ENCODE data around the gene SGTB.
"Not testable (repeated sequence)": the region's sequence is repeated elsewhere in the genome, so short reads cannot be mapped to it uniquely, and the experiment has no call there.

The SGTB gene

DNA sequence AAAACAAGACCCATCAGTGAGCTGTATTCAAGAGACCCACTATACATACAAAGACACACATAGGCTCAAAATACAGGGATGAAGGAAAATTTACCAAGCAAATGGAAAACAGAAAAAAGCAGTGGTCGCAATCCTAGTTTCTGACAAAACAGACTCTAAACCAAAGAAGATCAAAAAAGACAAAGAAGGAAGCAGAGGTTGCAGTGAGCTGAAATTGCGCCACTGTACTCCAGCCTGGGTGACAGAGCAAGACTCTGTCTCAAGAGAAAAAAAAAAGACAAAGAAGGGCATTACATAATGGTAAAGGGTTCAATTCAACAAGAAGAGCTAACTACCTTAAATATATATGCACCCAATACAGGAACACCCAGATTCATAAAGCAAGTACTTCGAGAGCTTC, 45.9 kb downstream of the SGTB start:
- FAIRE-seq, result not testable (repeated sequence)

DNA sequence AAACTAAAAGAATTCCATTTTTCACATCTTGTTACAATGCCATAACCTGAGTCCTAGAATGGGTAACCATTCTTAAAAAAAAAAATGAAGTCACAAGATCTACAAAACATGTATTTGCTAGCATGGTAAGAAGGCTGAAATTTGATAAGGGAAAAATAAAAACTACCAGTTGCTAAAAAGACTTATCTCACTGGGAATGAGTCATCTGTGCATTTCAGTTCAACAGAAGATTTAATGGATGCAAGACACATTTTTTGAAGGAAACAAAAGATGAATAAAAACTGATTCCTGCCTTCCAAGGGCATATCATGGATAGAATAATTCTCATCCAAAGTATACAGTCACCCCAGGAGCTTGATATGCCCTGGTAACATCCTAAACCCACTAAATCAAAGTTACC, 47.2 kb downstream of the SGTB start:
- FAIRE-seq (no peak), DNase-seq (ENCODE audit: insufficient read length, low spot score) (no peak)

More for the DNA sequence above, 45.9 kb downstream of the SGTB start:
- not testable (repeated sequence) for DNase-seq (ENCODE audit: insufficient read length, low spot score)

DNA sequence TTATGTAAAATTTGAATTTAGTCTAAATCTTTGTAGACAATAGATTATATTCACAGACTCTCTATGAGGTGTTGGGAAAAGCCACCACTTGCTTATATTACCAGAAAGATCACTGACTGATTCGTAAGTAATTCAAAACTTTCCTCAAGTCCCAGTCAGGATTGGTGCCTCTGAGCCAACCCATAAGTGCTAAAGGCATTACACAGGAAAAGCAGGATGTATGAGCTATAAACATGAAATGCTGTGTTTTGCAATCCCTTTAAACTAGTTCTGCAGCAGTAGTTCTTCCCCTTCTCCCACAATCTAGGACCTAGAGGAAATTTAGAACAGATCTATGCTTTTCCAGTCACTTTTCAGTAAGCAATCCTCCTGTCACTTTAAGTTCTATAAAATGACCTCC, 49.1 kb downstream of the SGTB start:
- no peak for FAIRE-seq
- no peak for DNase-seq (ENCODE audit: insufficient read length, low spot score)

DNA sequence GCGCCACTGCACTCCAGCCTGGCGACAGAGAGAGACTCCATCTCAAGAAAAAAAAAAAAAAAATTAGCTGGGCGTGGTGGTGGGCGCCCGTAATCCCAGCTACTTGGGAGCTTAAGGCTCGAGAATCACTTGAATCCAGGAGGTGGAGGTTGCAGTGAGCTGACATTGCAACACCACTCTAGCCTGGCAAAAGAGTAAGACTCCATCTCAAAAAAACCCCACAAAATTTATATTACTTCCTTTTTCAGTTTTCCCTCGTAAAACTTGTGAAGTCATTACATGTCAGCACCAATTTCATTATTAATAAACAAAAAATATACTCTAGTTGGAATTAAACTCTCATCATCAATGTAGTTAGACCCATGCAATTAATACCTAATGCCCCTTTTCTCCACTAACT, 53.2 kb downstream of the SGTB start:
- no peak for DNase-seq (ENCODE audit: insufficient read length, low spot score)
- no peak for FAIRE-seq

DNA sequence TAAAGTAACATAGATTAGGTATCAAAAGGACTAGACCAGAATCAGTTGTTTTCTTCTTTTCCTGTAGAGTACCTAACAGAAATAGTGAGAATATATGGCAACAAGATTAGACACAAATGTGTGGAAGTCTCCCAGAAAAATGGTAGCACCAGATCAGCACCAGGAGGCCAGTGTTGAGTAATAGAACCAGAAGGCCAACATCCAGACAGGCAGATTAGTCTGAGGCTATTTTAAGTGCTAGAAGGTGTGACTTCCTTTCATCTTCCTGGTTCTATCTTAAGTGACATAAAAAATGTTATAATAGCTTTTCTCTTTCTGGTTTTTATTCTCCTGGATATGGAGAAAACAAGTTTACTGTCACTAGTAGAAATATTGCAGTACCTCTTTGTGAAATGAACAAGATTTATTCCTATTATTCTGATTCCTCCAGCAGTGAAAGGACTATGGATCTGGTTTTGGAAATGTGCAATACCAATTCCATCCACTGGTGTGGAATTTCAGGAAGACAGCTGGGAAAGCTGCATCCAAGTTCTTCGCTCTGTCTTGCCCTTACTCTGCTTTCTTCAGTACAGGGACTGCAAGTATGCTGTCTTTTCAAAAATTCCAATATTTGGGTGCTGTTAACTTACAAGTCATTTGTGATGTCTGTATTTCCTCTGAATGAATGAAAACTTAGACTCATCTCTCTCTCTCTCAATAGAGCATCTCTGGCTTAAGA, 57.9 kb downstream of the SGTB start:
- DNase-seq (ENCODE audit: insufficient read length, low spot score), result no peak
- FAIRE-seq, result peak; percentile 66

DNA sequence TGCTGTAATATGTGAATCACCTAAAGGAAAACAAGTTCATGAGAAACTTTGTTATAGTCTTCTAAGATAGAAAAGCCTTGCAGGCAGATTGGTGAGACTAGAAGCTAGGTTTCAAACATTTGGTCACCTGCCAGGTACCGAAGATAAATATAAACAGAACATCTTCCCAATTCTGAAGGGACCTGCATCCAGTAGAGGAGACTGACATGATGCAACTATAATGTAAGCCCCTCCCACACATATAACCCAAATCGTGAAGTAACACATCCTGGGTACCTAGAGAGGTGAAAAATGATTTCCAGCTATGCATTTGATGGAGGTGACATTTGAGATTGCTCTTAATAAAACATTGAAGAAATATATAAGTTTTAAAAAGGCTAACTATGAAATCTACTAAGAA, 67.2 kb downstream of the SGTB start:
- FAIRE-seq (no peak), DNase-seq (ENCODE audit: insufficient read length, low spot score) (no peak)

DNA sequence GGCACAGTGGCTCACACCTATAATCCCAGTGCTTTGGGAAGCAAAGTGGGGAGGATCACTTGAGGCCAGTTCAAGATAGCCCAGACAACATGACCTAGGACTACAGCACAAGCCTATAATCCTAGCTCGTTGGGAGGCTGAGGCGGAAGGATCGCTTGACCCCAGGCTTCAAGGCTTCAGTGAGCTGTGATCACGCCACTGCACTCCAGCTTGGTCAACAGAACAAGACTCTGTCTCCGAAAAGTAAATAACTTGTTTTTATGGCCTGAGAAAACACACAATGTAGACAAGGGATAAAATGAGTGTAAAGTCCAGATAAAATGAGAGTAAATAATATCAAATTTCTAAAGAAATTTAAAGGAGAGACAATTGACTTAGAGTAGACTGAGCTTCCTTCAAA, 70.8 kb downstream of the SGTB start:
- DNase-seq (ENCODE audit: insufficient read length, low spot score), result no peak
- FAIRE-seq, result no peak

DNA sequence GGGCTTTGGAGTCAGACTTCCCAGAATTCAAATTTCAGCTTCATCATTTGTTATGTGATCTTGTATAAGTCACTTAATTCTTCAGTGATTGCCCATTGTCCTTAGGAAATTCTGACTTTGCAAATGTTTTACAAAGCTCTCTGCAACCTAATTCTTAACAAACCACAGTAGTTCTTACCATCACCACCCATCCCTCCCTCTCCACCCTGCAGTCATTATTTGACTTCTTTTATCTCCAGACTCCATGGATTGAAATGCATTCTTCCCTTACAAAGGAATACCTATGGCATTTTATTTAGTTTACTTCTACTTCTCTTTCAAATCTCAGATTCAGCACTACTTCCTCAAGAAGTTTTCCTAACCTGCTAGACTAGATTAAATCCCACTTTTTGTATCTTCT, 74.0 kb downstream of the SGTB start:
- DNase-seq (ENCODE audit: insufficient read length, low spot score) (no peak), FAIRE-seq (peak; percentile 47)

DNA sequence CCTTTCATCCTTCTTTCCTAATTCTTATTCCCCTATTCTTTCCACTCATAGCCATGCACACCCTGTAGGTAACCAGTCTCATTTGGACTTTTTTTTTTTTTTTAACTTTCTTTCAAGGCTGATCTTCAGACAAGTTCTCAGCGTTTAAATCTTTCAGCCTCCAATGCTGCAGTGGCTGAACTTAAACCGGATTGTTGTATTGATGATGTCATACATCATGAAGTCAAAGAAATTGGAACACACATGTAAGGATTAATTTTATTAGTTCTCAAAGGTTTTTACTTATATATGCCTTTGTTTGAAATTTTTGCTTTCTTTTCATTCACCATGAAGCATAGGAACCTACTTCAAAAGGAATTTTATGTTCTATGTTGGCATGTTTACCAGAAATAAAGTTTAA, 75.0 kb downstream of the SGTB start:
- FAIRE-seq (no peak), DNase-seq (ENCODE audit: insufficient read length, low spot score) (no peak)

DNA sequence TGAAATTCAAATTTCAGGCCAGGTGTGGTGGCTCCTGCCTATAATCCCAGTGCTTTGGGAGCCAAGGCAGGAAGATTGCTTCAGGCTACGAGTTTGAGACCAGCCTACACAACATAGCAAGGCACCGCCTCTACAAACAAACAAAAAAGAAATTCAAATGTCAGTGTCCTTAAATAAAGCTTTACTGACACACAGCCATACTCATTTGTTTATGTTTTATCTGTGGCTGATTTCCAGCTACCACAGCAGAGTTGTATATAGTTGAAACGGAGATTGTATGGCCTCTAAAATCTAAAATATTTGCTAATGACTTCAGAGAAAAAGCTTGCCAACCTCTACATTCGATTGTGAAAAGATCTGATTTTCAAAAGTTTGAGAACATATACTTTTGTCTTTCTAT, 81.7 kb downstream of the SGTB start:
- FAIRE-seq (no peak), DNase-seq (ENCODE audit: insufficient read length, low spot score) (no peak)

DNA sequence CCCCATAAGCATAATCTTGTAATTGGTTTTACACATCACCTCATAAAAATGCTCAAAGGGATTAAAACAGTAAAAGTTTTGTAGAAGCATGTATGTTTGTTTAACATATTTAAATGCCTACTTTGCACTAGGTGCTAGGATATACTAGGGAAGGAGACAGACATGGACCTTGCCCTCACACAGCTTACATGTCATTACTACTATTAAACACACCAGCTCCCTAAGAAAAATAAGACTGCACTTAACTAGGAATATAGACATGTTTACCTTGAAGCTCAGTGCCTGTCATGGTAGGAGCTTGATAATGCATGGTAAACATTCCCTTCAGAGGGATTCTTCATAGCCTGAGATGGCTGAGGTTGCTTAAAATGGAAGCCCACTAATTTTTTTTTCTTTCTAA, 90.9 kb downstream of the SGTB start:
- FAIRE-seq (no peak), DNase-seq (ENCODE audit: insufficient read length, low spot score) (no peak)

DNA sequence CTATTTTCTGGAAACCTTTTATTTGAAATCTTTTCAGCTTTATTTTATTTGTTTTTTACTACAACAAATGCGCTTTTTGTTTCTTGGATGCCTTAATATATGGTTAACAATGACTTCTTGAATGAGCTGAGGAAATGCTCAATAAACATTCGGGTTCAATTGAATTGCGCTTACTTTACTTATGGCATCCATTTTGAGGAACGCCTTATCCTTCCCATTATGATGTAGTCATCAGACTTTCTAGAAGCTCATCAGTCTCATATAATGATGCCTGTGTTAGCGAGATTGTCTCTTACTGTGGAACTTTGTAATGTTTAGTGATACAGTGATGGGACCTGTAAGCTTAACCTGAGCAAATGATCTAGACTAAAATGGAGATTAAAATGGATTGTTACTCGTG, 96.2 kb downstream of the SGTB start:
- DNase-seq (ENCODE audit: insufficient read length, low spot score) (no peak), FAIRE-seq (no peak)

DNA sequence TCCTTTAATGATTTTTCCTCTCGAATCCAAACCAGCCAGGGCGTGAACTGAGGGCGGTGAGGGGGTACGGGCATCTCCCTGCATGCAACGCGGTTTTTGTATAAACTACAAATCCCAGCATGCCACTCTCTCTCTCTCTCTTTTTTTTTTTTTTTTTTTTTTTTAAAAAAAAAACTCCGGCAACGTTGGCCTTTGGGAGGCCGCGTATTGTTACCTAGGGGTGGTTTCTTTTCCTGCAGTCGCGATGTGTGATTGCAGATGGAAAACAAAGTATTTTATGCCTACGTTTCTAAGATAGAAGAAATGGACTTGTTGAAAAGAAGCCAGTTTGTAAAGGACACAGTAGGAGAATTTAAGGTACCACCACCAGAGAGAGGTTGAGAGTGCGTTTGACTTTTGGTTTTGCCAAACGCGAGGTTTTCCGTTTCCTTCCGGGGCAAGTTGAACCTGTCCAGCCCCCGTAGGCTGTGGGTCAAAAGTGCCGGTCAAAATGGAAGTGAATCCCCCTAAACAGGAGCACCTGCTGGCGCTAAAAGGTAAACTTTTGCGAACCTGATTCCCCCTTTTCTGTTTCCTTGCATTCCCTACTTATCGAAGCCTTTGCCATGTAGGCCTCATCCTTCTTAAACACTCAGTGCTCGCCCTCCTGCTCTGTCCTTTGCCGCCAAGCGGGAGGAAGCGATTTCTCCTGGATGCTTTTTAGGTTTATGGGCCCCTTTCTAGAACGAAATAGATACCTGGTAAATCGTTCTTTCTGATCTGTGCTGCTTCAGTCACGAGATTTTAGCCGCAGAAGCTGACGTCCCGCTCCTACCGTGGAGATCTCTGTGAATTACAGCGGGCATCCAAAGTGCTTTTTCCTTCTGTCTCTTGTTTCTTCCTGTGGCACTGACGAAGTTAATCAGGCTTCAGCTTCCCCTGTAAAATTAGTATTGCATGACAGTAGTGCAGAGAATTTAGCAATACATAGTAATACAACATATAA, 97.0 kb downstream of the SGTB start, which contains the start of the genes SHLD3 and TRAPPC13:
Gene SHLD3 (plus strand): TSS at position 457 of the 985 bp plus-strand sequence. CDS start 4,561 bp downstream, outside the sequence.
Gene TRAPPC13 (plus strand): TSS at position 457 of the 985 bp plus-strand sequence. CDS start 34 bp downstream, at position 491.
- no peak for FAIRE-seq
- DNase-seq (ENCODE audit: insufficient read length, low spot score), result peak; percentile 22

DNA sequence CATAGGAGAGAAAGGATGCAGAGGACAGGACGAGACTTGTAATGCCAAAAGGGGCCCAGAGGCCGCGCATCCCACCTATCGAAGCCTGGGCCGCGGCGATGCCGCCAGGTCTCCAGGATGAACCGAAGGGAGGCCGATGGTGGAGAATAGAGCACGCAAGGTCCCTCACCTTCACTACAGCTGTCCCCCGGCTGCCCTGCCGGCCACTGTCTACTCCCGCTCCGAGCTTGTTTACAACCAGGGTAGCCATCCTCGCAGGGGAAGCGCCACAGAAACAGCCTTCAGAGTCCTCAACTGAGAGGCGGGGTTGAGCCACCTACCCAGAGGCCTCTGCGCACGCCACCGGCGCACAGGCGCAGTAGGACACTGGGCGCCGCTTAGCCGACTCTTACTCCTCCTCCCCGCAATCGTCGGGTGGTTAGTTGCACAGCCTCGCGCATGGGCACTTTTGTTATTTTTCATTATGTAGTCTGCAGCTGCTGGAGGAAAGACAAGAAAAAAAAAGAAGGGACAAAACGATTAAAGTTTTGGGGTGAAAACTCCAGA, 97.8 kb downstream of the SGTB start, which contains the start of gene TRIM23:
Gene TRIM23 (minus strand): TSS at position 309 of the 546 bp plus-strand sequence. CDS start 59 bp downstream, at position 250.
- peak; percentile 44 for DNase-seq (ENCODE audit: insufficient read length, low spot score)
- FAIRE-seq, result peak; percentile 95

DNA sequence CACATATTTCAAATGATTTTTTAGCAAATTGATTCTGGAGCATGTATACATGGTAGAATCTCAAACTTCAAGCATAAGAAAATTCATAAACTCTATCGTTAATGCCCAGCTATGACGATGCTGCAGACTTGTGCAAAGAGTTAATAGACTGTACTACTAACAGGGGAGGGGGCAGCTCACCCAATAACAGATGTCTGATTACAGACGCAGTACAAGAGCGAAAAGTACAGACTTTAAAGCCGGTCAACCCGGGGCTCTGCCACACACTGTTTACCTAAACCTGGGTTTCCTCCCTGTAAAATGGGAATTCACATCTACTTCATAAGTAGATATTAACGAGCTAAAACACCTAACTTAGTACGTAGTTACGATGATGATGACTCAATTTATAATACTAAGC, 98.4 kb downstream of the SGTB start:
- DNase-seq (ENCODE audit: insufficient read length, low spot score), result no peak

DNA sequence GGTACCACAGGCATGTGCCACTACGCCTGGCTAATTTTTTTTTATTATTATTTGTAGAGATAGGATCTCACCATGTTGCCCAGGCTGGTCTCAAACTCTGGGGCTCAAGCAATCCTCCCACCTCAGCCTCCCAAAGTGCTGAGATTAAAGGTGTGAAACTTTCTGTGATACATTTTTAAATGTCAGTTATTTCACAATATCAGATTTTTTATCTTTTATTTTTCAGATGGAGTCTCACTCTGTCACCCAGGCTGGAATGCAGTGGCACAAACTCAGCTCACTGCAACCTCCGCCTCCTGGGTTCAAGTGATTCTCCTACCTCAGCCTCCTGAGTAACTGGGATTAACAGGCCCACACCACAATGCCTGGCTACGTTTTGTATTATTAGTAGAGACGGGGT, 99.9 kb downstream of the SGTB start:
- FAIRE-seq; DNase-seq (ENCODE audit: insufficient read length, low spot score): not testable (repeated sequence)

More for the DNA sequence above, 98.4 kb downstream of the SGTB start:
- FAIRE-seq, result no peak

DNA sequence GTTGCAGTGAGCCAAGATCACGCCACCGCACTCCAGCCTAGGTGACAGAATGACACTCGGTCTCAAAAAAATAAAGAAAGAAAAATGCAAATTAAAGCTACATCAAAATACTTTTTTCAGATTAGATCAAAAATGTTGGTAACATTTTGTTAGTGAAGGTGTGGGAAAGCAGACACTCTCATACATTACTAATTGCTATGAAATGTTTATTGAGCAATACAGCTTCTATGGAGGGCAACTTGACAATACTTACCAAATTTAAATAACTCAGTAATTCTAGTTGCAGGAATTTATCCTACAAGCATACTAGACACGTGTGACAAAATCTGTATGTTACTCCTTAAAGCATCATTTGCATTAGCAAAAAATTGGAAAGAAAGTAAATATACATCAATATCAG, 101.9 kb downstream of the SGTB start:
- DNase-seq (ENCODE audit: insufficient read length, low spot score) (no peak), FAIRE-seq (no peak)
